ENCODE measurements around the gene ATP2A1.

GRCh38 chr16:28915181-28915580 is 36.9 kb downstream of the ATP2A1 start:
- TF ChIP-seq CTCF (conservative IDR thresholded peaks at IDR 0.05) = no peak
- no peak for TF ChIP-seq EZH2 (IDR thresholded peaks at IDR 0.05; ENCODE audit: low read depth)
